GM13976 (cell line): ENCODE measurements around the gene TSR1.
"Not testable (repeated sequence)": the region's sequence is repeated elsewhere in the genome, so short reads cannot be mapped to it uniquely, and the experiment has no call there.

Source experiments
- DNase-seq: peaks from one replicate; pipeline ENCODE4 v3.0.0; 2012; ENCODE audit warnings: low spot score
- CTCF ChIP-seq: IDR thresholded peaks from 2 replicates; pipeline ENCODE4 v1.5.1; 2012; ENCODE audit warnings: borderline replicate concordance, mild to moderate bottlenecking; ENCODE audit not compliant: insufficient read depth; ENCODE audit errors: extremely low read depth, missing control alignments, control extremely low read depth
- in situ Hi-C: fragments of 300-500 bp; cut with MboI; formaldehyde crosslinking; loops from one replicate; pipeline ENCODE4 v1.12.0; 2022; ENCODE audit warnings: low sequenced_read_pairs, mixed read lengths, inconsistent platforms; ENCODE audit not compliant: unreplicated experiment

TSR1 gene

GRCh38 chr17:2331303-2331702 lies 5.0 kb downstream of the TSR1 start:
- DNase-seq = no peak
- in situ Hi-C loops = no loop called here
- TF ChIP-seq CTCF = no peak

- no peak for TF ChIP-seq CTCF
- DNase-seq = no peak
- in situ Hi-C loops = no loop called here
Observed at GRCh38 chr17:2323629-2324314, 12.5 kb downstream of the TSR1 start.

- in situ Hi-C loops = no loop called here
- no peak for TF ChIP-seq CTCF
- DNase-seq = no peak
Observed at GRCh38 chr17:2321399-2321798, 14.9 kb downstream of the TSR1 start.

GRCh38 chr17:2319051-2319450 lies 17.2 kb downstream of the TSR1 start:
- TF ChIP-seq CTCF = no peak
- no peak for DNase-seq
- in situ Hi-C loops = no loop called here

GRCh38 chr17:2317796-2318195 lies 18.5 kb downstream of the TSR1 start:
- no peak for TF ChIP-seq CTCF
- in situ Hi-C loops = no loop called here
- no peak for DNase-seq

- in situ Hi-C loops, DNase-seq: not testable (repeated sequence)
Observed at GRCh38 chr17:2316916-2317205, 19.4 kb downstream of the TSR1 start.

- DNase-seq = no peak
- TF ChIP-seq CTCF = no peak
- in situ Hi-C loops = no loop called here
Observed at GRCh38 chr17:2312736-2313135, 23.5 kb downstream of the TSR1 start.
